GM23338 (cell line): ENCODE measurements around the gene COLEC12. TPM values are rescaled to one million over a fixed set of nuclear protein-coding genes. Genes with fewer than 3 reads are reported as not detected.

ENCODE experiments used
- ATAC-seq: fragments of 200-7000 bp; cut with Tn5 transposase; 3 replicates; pipeline ENCODE4 v1.9.1; 2020
- DNase-seq: peaks from one replicate; pipeline ENCODE4 v3.0.0-alpha.2; 2015; ENCODE audit warnings: low spot score
- H2AFZ ChIP-seq: fragments of 200-600 bp; sonication (generic); 2 replicates; pipeline ENCODE4 v1.8.0; 2016; ENCODE audit warnings: antibody characterized with exemption, mild to moderate bottlenecking, moderate library complexity
- H3F3A ChIP-seq: fragments of 200-600 bp; sonication (generic); replicated peaks from 2 replicates; pipeline ENCODE4 v1.8.0; 2017; ENCODE audit warnings: antibody characterized with exemption, mixed run types, low read depth
- H3K27ac ChIP-seq: fragments of 200-600 bp; sonication (generic); 2 replicates; pipeline ENCODE4 v1.6.1; 2016; ENCODE audit warnings: low read depth
- H3K27me3 ChIP-seq: fragments of 200-600 bp; sonication (generic); 2 replicates; pipeline ENCODE4 v1.8.0; 2016; ENCODE audit warnings: mild to moderate bottlenecking, mixed run types, moderate library complexity; ENCODE audit not compliant: insufficient read depth
- H3K36me3 ChIP-seq: fragments of 200-600 bp; sonication (generic); 2 replicates; pipeline ENCODE4 v1.8.0; 2016; ENCODE audit warnings: mild to moderate bottlenecking; ENCODE audit not compliant: insufficient read depth
- H3K4me1 ChIP-seq: fragments of 200-600 bp; sonication (generic); 2 replicates; pipeline ENCODE4 v1.8.0; 2016; ENCODE audit warnings: mild to moderate bottlenecking, moderate library complexity; ENCODE audit not compliant: insufficient read depth
- H3K4me2 ChIP-seq: fragments of 200-600 bp; sonication (generic); 2 replicates; pipeline ENCODE4 v1.7.1; 2017; ENCODE audit warnings: mixed run types
- H3K4me3 ChIP-seq: fragments of 200-600 bp; sonication (generic); 2 replicates; pipeline ENCODE4 v1.6.1; 2016; ENCODE audit warnings: mixed run types
- H3K79me2 ChIP-seq: fragments of 200-600 bp; sonication (generic); replicated peaks from 2 replicates; pipeline ENCODE4 v1.8.0; 2017; ENCODE audit warnings: mild to moderate bottlenecking; ENCODE audit not compliant: insufficient read depth
- H3K9me2 ChIP-seq: fragments of 200-600 bp; sonication (generic); 2 replicates; pipeline ENCODE4 v1.8.0; 2017; ENCODE audit not compliant: insufficient read depth
- H4K20me1 ChIP-seq: fragments of 200-600 bp; sonication (generic); replicated peaks from 2 replicates; pipeline ENCODE4 v1.8.0; 2017; ENCODE audit warnings: mild to moderate bottlenecking; ENCODE audit not compliant: insufficient read depth
- H3K27ac Mint-ChIP-seq: 2 replicates; pipeline ENCODE4 v1.8.0; 2020; ENCODE audit warnings: inconsistent platforms, mild to moderate bottlenecking, moderate library complexity, mixed read lengths
- H3K27me3 Mint-ChIP-seq: 3 replicates; pipeline ENCODE4 v1.8.0; 2022; ENCODE audit warnings: low read depth, mild to moderate bottlenecking, moderate library complexity, mixed read lengths, inconsistent platforms; ENCODE audit not compliant: insufficient read depth, poor library complexity
- H3K36me3 Mint-ChIP-seq: 3 replicates; pipeline ENCODE4 v1.8.0; 2021; ENCODE audit warnings: low read depth, mild to moderate bottlenecking, inconsistent platforms, moderate library complexity, mixed read lengths
- H3K4me1 Mint-ChIP-seq: 3 replicates; pipeline ENCODE4 v1.8.0; 2020; ENCODE audit warnings: mild to moderate bottlenecking, inconsistent platforms, mixed read lengths
- H3K4me3 Mint-ChIP-seq: 3 replicates; pipeline ENCODE4 v1.8.0; 2021; ENCODE audit warnings: moderate library complexity, mild to moderate bottlenecking, inconsistent platforms, mixed read lengths
- H3K9me3 Mint-ChIP-seq: 3 replicates; pipeline ENCODE4 v1.8.0; 2020; ENCODE audit warnings: moderate library complexity, mild to moderate bottlenecking, inconsistent platforms, mixed read lengths
- CREB1 ChIP-seq: fragments of 250-450 bp; sonication (Bioruptor Pico); IDR thresholded peaks from 2 replicates; pipeline ENCODE4 v1.5.0; 2020; ENCODE audit warnings: low read depth, mild to moderate bottlenecking, moderate library complexity
- EZH2 ChIP-seq: fragments of 200-600 bp; sonication (generic); IDR thresholded peaks from one replicate; pipeline ENCODE4 v1.8.0; 2017; ENCODE audit warnings: antibody characterized with exemption, mild to moderate bottlenecking, low read depth; ENCODE audit not compliant: unreplicated experiment
- EZH2phosphoT487 ChIP-seq: fragments of 200-600 bp; sonication (generic); IDR thresholded peaks from one replicate; pipeline ENCODE4 v1.8.1; 2018; ENCODE audit warnings: antibody characterized with exemption; ENCODE audit not compliant: unreplicated experiment
- NANOG ChIP-seq: IDR thresholded peaks from 2 replicates; pipeline ENCODE4 v1.6.1; 2016; ENCODE audit warnings: antibody characterized with exemption, borderline replicate concordance
- STAT1 ChIP-seq: IDR thresholded peaks from one replicate; pipeline ENCODE4 v1.6.1; 2016; ENCODE audit warnings: antibody characterized with exemption; ENCODE audit not compliant: unreplicated experiment
- ZNF114 ChIP-seq: fragments of 250-450 bp; sonication (Bioruptor Pico); IDR thresholded peaks from 2 replicates; pipeline ENCODE4 v1.5.0; 2020; ENCODE audit warnings: mild to moderate bottlenecking, moderate library complexity
- polyA plus RNA-seq: library from polyadenylated mRNA; unstranded; fragments of >200 nt; fragmentation: Nextera tagmentation; extraction: Ambion mirVana; gene quantifications from 2 replicates; pipeline ENCODE4 v1.2.1, GENCODE V29; 2016
- total RNA-seq: library from RNA; depleted of rRNA; stranded (reverse); fragments of >200 nt; shearing (Covaris generic); gene quantifications from 2 replicates; pipeline ENCODE4 v1.2.3, GENCODE V29; 2014
- TF ChIP-seq, protein P1 (sequence below): fragments of 250-450 bp; sonication (Bioruptor Pico); IDR thresholded peaks from 2 replicates; pipeline ENCODE4 v1.5.0; 2020; ENCODE audit warnings: mild to moderate bottlenecking, moderate library complexity

Gene COLEC12
- total and polyA plus RNA-seq, 2 experiments from 2014 or later: 1.1 to 3.2 TPM

DNA sequence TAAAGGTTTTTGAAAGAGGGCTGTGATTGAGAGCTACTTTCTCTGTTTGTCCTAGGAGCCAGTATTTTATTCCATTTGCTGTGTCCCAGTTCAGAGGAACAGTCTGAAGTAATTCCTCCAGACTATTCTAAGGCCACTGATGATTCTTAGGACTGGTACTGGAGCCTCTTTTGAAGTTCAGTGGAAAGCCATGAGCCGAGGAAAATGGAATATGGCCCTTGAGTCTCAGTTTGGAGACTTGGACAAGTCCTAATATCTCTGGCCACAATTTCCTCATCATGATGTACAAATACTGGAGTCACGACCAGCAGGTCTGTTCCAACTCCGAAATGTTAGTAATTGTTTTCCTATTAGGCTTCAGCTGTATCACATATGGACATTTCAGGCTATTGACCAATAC is 7.1 kb upstream of the COLEC12 start:
- Histone ChIP-seq H3F3A (no peaks in the 10 kb centered on the region), H3K4me1 (no peaks in the 10 kb centered on the region), H3K27me3 (peaks cover 8% of the 10 kb centered on the region), H3K36me3 (no peaks in the 10 kb centered on the region), H3K4me2 (no peak overlapping the region), H3K79me2 (no peaks in the 10 kb centered on the region), H3K9me2 (no peaks in the 10 kb centered on the region), H4K20me1 (no peaks in the 10 kb centered on the region), H3K27ac (no peak overlapping the region), H3K4me3 (no peak overlapping the region), H2AFZ (no peak overlapping the region)
- Mint-ChIP-seq H3K36me3 (peaks cover 3% of the 10 kb centered on the region; the same call in 2 of the 3 replicates), H3K4me1 (no peaks in the 10 kb centered on the region; the same call in 2 of the 3 replicates), H3K27ac (no peak overlapping the region), H3K9me3 (peaks cover 9% of the 10 kb centered on the region), H3K27me3 (peaks cover 9% of the 10 kb centered on the region), H3K4me3 (no peak overlapping the region)
- DNase-seq (no peak), ATAC-seq (no peak)
- TF ChIP-seq EZH2phosphoT487 (no peak), EZH2 (no peak), CREB1 (no peak), STAT1 (no peak), ZNF114 (no peak), NANOG (no peak)

DNA sequence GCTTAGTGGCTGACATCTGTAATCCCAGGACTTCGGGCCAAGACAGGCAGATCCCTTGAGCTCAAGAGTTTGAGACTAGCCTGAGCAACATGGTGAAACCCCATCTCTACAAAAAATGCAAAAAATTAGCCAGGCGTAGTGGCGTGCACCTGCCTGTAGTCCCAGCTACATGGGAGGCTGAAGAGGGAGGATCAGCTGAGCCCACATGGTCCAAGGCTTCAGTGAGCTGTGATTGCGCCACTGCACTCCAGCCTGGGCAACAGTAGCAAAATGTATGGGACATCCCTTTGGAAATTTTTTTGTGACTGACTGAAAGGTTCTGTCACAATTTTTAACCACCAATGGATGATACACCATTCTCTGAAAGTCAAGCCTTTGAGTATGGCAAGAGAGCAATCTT is 6.3 kb upstream of the COLEC12 start:
- TF ChIP-seq, protein P1, sequence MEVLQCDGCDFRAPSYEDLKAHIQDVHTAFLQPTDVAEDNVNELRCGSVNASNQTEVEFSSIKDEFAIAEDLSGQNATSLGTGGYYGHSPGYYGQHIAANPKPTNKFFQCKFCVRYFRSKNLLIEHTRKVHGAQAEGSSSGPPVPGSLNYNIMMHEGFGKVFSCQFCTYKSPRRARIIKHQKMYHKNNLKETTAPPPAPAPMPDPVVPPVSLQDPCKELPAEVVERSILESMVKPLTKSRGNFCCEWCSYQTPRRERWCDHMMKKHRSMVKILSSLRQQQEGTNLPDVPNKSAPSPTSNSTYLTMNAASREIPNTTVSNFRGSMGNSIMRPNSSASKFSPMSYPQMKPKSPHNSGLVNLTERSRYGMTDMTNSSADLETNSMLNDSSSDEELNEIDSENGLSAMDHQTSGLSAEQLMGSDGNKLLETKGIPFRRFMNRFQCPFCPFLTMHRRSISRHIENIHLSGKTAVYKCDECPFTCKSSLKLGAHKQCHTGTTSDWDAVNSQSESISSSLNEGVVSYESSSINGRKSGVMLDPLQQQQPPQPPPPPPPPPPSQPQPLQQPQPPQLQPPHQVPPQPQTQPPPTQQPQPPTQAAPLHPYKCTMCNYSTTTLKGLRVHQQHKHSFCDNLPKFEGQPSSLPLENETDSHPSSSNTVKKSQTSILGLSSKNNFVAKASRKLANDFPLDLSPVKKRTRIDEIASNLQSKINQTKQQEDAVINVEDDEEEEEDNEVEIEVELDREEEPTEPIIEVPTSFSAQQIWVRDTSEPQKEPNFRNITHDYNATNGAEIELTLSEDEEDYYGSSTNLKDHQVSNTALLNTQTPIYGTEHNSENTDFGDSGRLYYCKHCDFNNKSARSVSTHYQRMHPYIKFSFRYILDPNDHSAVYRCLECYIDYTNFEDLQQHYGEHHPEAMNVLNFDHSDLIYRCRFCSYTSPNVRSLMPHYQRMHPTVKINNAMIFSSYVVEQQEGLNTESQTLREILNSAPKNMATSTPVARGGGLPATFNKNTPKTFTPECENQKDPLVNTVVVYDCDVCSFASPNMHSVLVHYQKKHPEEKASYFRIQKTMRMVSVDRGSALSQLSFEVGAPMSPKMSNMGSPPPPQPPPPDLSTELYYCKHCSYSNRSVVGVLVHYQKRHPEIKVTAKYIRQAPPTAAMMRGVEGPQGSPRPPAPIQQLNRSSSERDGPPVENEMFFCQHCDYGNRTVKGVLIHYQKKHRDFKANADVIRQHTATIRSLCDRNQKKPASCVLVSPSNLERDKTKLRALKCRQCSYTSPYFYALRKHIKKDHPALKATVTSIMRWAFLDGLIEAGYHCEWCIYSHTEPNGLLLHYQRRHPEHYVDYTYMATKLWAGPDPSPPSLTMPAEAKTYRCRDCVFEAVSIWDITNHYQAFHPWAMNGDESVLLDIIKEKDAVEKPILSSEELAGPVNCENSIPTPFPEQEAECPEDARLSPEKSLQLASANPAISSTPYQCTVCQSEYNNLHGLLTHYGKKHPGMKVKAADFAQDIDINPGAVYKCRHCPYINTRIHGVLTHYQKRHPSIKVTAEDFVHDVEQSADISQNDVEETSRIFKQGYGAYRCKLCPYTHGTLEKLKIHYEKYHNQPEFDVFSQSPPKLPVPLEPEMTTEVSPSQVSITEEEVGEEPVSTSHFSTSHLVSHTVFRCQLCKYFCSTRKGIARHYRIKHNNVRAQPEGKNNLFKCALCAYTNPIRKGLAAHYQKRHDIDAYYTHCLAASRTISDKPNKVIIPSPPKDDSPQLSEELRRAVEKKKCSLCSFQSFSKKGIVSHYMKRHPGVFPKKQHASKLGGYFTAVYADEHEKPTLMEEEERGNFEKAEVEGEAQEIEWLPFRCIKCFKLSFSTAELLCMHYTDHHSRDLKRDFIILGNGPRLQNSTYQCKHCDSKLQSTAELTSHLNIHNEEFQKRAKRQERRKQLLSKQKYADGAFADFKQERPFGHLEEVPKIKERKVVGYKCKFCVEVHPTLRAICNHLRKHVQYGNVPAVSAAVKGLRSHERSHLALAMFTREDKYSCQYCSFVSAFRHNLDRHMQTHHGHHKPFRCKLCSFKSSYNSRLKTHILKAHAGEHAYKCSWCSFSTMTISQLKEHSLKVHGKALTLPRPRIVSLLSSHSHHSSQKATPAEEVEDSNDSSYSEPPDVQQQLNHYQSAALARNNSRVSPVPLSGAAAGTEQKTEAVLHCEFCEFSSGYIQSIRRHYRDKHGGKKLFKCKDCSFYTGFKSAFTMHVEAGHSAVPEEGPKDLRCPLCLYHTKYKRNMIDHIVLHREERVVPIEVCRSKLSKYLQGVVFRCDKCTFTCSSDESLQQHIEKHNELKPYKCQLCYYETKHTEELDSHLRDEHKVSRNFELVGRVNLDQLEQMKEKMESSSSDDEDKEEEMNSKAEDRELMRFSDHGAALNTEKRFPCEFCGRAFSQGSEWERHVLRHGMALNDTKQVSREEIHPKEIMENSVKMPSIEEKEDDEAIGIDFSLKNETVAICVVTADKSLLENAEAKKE (CRISPR knock-in tag): no peak
- no peak overlapping the region for H3K4me3 ChIP-seq
- no peaks in the 10 kb centered on the region for H3F3A ChIP-seq
- H3K4me3 Mint-ChIP-seq: no peak overlapping the region
- no peak overlapping the region for H3K4me2 ChIP-seq
- H2AFZ ChIP-seq: no peak overlapping the region
- H3K27me3 Mint-ChIP-seq: peaks cover 16% of the 10 kb centered on the region
- H3K4me1 Mint-ChIP-seq: no peaks in the 10 kb centered on the region; the same call in 2 of the 3 replicates
- no peaks in the 10 kb centered on the region for H3K4me1 ChIP-seq
- no peak for ATAC-seq
- no peak for DNase-seq
- H3K27me3 ChIP-seq: peaks cover 16% of the 10 kb centered on the region
- H3K9me2 ChIP-seq: no peaks in the 10 kb centered on the region
- no peak overlapping the region for H3K27ac Mint-ChIP-seq
- no peaks in the 10 kb centered on the region for H3K79me2 ChIP-seq
- H3K9me3 Mint-ChIP-seq: peaks cover 4% of the 10 kb centered on the region
- H3K36me3 ChIP-seq: no peaks in the 10 kb centered on the region
- H3K36me3 Mint-ChIP-seq: peaks cover 2% of the 10 kb centered on the region; the same call in 2 of the 3 replicates
- no peak overlapping the region for H3K27ac ChIP-seq
- H4K20me1 ChIP-seq: no peaks in the 10 kb centered on the region
